ENCODE measurements around the gene BMP3. TPM values are rescaled to one million over a fixed set of nuclear protein-coding genes. Genes with fewer than 3 reads are reported as not detected.

BMP3 gene
- total RNA-seq, 6 donors from 2014 or later = 3.1 to 14.9 (median 9.1) TPM

DNA sequence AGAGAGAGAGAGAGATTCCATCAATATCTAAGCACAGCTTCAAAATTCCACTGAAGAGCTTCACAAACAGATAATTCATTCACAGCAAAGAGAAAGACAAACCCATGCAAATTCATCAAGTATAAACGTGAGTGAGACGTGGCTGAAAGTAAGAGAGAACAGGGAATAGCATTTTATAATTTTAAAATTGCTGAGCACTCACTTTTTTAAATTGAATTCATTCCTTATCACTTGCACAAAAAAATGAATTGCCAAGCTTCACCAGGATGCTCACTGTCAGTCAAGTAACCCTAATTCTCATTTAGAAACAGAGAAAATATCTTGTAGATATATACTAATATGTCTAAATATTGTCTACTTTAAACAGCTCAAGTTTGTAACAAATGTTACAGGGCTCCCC is 40.5 kb downstream of the BMP3 start:
- no peaks in the 10 kb centered on the region for H3K27me3 ChIP-seq
- 49 to 54% methylated on average over 2 of the region's 2 CpGs for WGBS, 2 donors
- ATAC-seq (ENCODE audit: low FRiP score in 2 of 2) = no peak

DNA sequence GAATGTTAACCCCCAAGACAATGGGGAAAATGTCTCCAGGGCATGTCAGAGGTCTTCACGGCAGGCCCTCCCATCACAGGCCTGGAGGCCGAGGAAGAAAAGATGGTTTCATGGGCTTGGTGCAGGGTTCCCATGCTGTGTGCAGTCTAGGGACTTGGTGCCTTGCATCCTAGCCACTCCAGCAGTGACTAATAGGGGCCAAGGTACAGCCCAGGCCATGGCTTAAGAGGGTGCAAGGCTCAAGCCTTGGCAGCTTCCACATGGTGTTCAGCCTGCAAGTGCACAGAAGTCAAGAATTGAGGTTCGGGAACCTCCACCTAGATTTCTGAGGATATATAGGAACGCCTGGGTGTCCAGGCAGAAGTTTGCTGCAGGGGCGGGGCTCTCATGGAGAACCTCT is 50.6 kb downstream of the BMP3 start:
- DNase-seq = no peak
- no peak overlapping the region for H3K4me3 ChIP-seq
- no peaks in the 10 kb centered on the region for H3K36me3 ChIP-seq
- H3K27ac ChIP-seq = no peak overlapping the region
- TF ChIP-seq, protein P1, sequence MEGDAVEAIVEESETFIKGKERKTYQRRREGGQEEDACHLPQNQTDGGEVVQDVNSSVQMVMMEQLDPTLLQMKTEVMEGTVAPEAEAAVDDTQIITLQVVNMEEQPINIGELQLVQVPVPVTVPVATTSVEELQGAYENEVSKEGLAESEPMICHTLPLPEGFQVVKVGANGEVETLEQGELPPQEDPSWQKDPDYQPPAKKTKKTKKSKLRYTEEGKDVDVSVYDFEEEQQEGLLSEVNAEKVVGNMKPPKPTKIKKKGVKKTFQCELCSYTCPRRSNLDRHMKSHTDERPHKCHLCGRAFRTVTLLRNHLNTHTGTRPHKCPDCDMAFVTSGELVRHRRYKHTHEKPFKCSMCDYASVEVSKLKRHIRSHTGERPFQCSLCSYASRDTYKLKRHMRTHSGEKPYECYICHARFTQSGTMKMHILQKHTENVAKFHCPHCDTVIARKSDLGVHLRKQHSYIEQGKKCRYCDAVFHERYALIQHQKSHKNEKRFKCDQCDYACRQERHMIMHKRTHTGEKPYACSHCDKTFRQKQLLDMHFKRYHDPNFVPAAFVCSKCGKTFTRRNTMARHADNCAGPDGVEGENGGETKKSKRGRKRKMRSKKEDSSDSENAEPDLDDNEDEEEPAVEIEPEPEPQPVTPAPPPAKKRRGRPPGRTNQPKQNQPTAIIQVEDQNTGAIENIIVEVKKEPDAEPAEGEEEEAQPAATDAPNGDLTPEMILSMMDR (IDR thresholded peaks at IDR 0.05) = no peak
- TF ChIP-seq EP300 (IDR thresholded peaks at IDR 0.05) (no peak), POLR2A (IDR thresholded peaks at IDR 0.05) (no peak), POLR2AphosphoS5 (IDR thresholded peaks at IDR 0.05) (no peak)
- no peaks in the 10 kb centered on the region for H3K27me3 ChIP-seq
- no peaks in the 10 kb centered on the region for H3K9me3 ChIP-seq
- 90 to 96% methylated on average over 4 to 5 of the region's 5 CpGs for WGBS, 2 donors
- H3K4me1 ChIP-seq = no peaks in the 10 kb centered on the region
- no peak for ATAC-seq (ENCODE audit: low FRiP score in 2 of 2)

More for the DNA sequence above, 40.5 kb downstream of the BMP3 start:
- H3K4me3 ChIP-seq = no peak overlapping the region
- H3K27ac ChIP-seq = no peak overlapping the region
- H3K36me3 ChIP-seq = no peaks in the 10 kb centered on the region
- no peak for DNase-seq
- no peaks in the 10 kb centered on the region for H3K4me1 ChIP-seq
- no peaks in the 10 kb centered on the region for H3K9me3 ChIP-seq
- TF ChIP-seq POLR2AphosphoS5 (IDR thresholded peaks at IDR 0.05) = no peak
- TF ChIP-seq, protein P1 (IDR thresholded peaks at IDR 0.05) = no peak
- TF ChIP-seq POLR2A (IDR thresholded peaks at IDR 0.05) = no peak
- TF ChIP-seq EP300 (IDR thresholded peaks at IDR 0.05) = no peak

DNA sequence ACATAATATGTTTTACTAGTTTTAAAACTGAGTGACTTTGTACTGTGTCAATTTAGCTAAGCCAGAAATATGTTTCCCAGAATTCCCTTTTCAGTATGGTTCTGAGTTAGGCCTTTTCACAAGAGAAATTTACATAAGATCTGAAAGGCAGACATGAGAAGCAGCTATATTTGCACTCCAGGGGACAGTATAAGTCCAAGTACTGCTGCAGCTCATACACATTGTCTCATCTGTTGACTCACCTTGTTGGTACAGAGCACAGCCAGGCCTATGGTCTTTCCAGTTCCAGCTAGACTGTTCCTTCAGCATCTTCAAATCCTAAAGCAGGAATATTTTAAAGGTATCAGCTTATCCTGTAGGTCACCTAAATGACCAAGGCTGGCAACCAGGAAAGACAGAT is 53.5 kb downstream of the BMP3 start:
- ATAC-seq (ENCODE audit: low FRiP score in 2 of 2) = peak in 1 of 2 donors; percentile 46
- H3K4me3 ChIP-seq = no peak overlapping the region
- TF ChIP-seq, protein P1 (IDR thresholded peaks at IDR 0.05) = no peak
- no peak for TF ChIP-seq EP300 (IDR thresholded peaks at IDR 0.05)
- no peak for TF ChIP-seq POLR2A (IDR thresholded peaks at IDR 0.05)
- TF ChIP-seq POLR2AphosphoS5 (IDR thresholded peaks at IDR 0.05) = no peak
- H3K36me3 ChIP-seq = no peaks in the 10 kb centered on the region
- DNase-seq = no peak
- H3K27me3 ChIP-seq = no peaks in the 10 kb centered on the region
- H3K4me1 ChIP-seq = no peaks in the 10 kb centered on the region
- no peak overlapping the region for H3K27ac ChIP-seq
- no peaks in the 10 kb centered on the region for H3K9me3 ChIP-seq

DNA sequence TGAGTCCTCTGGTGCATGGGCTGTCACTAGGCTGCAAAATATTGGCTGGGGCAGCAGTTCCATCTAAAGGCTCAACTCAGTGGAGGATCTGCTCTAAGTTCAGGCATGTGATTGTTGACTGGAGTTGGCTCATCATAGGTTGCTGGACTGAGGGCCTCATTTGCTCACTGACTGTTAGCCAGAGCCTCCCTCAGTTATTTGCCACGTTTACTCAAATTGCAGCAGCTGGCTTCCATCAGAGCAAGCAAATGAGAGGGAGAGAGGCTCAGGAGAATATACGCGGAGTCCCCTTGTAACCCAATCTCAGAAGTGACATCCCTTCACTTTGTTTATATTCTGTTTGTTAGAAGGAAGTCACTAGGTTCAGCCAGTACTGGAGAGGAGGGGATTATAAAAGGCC is 54.1 kb downstream of the BMP3 start:
- no peaks in the 10 kb centered on the region for H3K4me1 ChIP-seq
- DNase-seq (no peak), ATAC-seq (ENCODE audit: low FRiP score in 2 of 2) (no peak)
- H3K27me3 ChIP-seq = no peaks in the 10 kb centered on the region
- no peaks in the 10 kb centered on the region for H3K36me3 ChIP-seq
- no peak overlapping the region for H3K27ac ChIP-seq
- H3K9me3 ChIP-seq = no peaks in the 10 kb centered on the region
- no peak overlapping the region for H3K4me3 ChIP-seq
- TF ChIP-seq POLR2AphosphoS5 (IDR thresholded peaks at IDR 0.05) = no peak
- TF ChIP-seq, protein P1 (IDR thresholded peaks at IDR 0.05) = no peak
- TF ChIP-seq EP300 (IDR thresholded peaks at IDR 0.05) = no peak
- no peak for TF ChIP-seq POLR2A (IDR thresholded peaks at IDR 0.05)
- 45 to 63% methylated on average over 3 of the region's 3 CpGs for WGBS, 2 donors

DNA sequence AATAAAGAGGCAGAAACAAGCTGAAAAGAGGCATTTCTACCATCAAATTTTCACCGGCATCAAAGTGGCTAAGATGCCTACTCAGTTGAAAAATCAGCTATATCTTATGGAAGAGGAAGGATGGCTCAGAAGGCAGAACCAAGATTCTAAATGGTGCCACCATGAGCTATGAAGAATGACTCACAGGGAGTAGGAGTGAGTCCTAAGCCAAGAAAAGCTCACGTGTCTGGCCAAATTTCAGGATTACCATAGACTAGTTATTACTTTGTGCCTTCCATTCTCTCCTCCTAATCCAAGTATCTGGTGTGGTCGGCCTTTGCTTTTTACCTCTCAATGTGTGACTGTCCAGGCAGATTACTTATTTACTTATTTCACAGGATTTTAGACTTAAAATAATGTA is 54.8 kb downstream of the BMP3 start:
- H3K36me3 ChIP-seq = no peaks in the 10 kb centered on the region
- ATAC-seq (ENCODE audit: low FRiP score in 2 of 2) = no peak
- H3K27ac ChIP-seq = no peak overlapping the region
- H3K9me3 ChIP-seq = no peaks in the 10 kb centered on the region
- TF ChIP-seq EP300 (IDR thresholded peaks at IDR 0.05) (no peak), POLR2A (IDR thresholded peaks at IDR 0.05) (no peak), POLR2AphosphoS5 (IDR thresholded peaks at IDR 0.05) (no peak)
- TF ChIP-seq, protein P1 (IDR thresholded peaks at IDR 0.05) = no peak
- no peaks in the 10 kb centered on the region for H3K27me3 ChIP-seq
- no peak for DNase-seq
- H3K4me3 ChIP-seq = no peak overlapping the region
- no peaks in the 10 kb centered on the region for H3K4me1 ChIP-seq
- WGBS, 2 donors = 84 to 92% methylated on average over 3 of the region's 3 CpGs
